GM21786 (cell line): ENCODE measurements around the gene PRXL2C.

ENCODE experiments used
- ATAC-seq: cut with Tn5 transposase; IDR thresholded peaks from one replicate; pipeline ENCODE4 v1.9.1; 2021; ENCODE audit not compliant: unreplicated experiment

PRXL2C gene

DNA sequence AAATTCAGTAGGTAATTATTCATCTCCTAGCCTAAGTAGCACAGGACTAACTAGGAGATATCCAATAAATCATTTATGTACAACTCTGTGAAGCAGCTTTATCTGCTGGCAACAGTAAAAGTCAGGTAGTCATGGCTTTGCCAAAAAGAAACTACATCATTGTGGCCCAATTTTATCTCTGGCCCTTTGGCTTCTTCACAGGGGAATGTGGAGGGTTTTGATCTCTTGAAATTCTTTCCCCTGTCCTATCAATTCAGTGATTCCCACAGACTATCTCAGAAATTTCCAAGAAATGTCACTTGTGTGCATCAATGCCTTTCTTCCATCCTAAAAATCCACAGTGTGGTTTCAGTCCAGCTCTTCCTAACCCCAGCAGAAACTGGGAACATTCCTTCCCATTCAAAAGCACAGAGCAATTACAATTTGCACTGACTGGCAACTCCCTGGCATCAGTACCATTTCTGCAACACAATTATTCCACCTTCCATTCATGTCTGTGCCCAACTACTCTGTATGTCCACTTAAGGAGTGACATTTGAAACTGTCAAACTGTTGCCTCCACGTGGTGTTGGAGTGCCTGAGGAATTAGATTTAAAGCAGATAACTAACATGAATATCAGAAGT is 42.0 kb downstream of the PRXL2C start:
- no peak for ATAC-seq

DNA sequence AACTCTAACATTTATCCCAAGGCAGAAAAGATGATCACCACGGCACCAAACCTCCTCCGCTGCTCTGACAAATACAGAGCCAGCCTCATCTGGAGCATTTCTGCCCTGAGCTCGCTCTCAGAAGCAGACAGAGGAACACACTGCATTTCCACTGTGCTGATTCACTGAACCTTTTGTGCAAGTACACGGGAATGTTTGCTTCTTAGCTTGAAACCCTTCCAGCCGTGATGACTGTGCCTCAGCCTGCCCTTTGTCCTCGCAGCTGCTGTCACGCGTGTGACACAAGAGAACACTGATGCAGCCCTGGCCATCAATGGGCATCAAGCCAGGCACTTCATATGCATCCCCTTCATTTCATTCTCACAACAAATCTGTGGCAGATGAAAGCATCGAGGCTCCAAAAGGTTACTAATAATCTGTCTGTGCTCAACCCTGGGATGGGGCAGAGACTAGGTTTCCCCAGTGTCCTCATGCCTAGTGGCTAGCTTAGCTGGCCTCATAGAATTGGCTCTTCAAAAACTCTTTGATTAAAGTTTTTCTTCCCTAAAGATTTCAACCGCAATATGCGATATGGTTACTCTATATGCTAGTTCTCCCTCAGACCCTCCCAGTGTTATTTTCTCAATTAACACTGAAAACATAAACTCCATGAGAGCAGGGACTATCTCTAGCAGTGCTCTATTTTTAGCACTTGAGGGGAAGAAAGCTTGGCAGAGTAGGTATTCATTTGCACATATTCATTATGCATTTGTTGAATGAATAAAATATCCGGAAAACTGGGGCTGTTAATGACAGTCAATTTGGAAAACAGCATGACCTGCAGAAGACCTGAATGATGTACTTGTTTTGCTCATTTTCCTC is 42.8 kb downstream of the PRXL2C start:
- ATAC-seq: no peak

DNA sequence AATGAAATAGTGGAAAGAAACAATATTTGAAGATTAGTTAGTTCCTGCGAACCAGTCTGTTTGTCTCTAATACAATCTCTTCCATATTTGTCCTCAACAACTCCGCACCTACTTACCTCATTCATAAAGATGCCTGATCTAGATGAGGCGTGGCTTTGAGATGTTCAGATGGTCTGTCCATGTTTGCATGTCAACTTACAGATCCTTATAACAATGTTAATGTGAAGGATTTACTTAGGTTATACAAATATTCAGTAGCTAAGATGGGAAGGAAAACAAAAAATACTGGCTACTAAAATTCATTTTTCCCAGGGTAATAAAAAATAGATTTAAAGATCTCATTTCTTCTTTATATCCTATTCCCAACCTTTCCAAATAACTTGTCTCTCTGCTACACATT is 43.8 kb downstream of the PRXL2C start:
- no peak for ATAC-seq

DNA sequence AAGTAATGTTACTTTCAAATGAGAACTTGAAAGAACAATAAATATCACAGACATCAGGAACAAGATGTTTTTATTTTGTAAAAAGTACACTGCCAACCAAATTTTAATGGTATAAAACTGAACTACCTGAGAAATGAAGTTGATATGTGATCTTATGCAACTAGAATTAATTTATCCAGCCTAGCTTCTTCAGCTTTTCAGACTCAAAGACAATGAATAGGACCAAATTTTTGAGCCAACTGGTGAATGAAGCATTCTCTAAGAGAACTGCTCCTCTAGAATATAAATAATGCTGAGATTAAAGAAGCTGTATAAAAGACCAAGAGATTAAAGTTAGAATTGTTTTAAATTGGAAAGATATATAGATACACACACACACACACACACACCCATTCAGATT is 45.4 kb downstream of the PRXL2C start:
- no peak for ATAC-seq

DNA sequence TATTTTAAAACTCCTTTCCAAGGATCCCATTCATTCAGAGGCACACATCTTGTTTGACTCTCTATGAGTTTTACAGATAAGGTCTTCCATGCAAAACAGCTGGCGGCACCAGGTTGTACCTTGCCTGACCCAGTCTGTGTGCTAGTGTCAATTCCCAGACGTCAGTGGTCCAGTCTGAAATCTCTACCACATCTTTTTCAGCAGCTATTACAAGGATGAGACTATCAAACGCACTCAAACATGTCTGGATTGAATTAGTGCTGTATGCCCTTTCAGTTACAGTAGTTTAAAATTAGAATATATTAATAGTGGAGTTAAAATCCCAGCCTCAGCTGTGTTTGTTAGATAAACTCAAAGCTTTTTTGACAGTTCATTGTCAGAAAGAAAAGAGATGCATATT is 47.1 kb downstream of the PRXL2C start:
- ATAC-seq: no peak

DNA sequence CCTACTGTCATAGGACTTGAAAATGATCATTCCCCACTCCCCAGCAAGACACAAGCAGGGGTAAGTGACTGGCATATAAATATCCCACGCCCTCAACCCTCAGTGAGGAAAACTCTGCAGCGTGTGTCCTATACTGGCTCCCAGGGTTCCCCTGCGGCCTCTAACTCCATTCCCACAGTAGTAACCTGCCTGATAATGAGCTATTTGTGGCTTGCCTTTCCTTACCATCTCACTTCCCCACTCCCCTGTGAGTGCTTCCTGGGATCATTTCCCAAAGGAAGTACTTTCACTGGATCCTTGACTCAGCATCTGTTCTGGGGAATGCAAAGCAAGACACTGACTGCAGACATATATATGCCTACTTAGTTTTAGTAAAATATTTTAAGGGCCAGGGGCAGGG is 49.8 kb downstream of the PRXL2C start:
- ATAC-seq: no peak

DNA sequence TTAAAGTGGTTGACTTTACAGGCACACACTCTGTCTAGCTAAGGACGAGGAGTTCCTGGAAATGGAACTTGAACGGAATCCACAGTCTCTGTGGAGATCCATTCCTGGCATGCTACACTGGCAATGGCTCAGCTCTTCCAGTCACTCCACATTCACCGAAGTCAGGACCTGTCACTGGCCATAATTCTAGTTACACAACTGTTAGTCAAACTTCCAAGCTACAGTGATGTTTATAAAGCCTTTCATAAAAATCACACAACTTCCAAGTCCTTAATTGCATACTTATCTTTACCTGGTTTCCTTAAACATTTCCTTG is 51.2 kb downstream of the PRXL2C start:
- ATAC-seq: no peak

DNA sequence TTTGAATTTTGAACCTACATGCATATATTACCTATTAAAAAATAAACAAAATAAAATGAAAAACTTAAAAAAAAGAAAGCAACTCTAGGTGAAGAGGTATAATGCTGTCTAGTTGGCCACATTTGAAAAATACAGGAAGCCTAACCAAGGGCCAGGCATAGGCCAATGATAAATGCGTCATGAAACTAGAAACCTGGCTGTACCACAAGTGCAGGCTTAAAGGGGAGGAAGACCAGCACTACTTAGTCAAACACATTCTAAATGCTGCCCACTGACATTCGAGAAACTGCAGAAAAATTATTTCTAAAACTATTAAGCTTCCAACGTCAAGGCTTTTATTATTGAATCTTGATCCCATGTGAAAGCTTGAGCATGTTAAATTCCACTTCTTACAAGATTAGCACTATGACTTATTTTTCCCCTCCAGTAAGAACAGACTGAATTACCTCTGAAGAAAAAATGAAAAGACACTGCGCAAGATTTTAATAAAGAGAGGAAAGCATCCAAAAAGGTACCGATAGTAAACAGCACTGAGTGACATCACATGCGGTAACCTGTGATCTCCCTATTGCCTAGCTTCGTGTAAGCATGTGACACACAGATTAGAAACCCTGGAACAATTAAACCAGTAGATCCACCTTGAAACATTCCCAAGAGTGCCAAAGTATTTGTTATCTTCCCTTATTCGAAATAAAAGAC is 51.7 kb downstream of the PRXL2C start:
- no peak for ATAC-seq

DNA sequence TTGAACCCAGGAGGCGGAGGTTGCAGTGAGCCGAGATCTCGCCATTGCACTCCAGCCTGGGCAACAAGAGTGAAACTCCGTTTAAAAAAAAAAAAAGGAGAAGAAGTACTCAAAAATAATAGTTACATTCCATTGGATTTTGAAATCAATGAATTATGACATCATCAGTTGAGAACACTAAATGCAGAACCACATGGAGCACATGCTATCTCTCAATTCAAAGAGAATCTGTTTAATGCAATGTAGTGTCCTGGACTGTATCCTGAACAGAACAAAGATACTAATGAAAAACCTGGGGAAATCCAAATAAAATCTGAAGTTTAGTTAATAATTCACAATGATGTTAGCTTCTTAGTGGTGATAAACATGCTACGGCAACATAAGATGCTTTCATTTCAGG is 55.8 kb downstream of the PRXL2C start:
- no peak for ATAC-seq

DNA sequence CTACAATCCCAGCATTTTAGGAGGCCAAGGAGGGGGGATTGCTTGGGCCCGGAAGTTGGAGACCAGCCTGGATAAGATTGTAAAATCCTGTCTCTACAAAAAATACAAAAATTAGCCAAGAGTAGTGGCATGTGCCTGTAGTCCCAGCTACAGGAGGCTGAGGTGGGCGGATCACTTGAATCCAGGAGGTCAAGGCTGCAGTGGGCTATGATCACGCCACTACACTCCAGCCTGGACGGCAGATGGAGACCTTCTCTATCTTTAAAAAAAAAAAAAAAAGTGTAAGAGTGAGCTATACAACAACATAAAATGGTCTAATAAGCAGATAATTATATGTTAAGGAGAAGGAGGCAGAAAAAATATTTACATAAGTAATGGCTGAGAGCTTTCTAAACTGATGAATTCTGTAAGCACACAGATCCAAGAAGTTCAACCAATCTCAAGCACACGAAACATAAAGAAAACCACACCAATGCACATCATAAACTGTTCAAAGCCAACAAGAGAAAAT is 58.5 kb downstream of the PRXL2C start:
- no peak for ATAC-seq
